Pancreas (tissue), 10 donors: ENCODE results near the gene CFAP74. TPM values are rescaled to one million over a fixed set of nuclear protein-coding genes. Genes with fewer than 3 reads are reported as not detected.
A peak's percentile ranks its signal among the peaks of the same experiment; 100 is the strongest.

Experiments
- ATAC-seq, 4 donors: fragments of 200-7000 bp; cut with Tn5 transposase; one replicate each; pipeline versions ENCODE4 v1.8.0 to v1.9.1; 2020; ENCODE audit warnings: mild to moderate bottlenecking in 4 of 4, moderate library complexity in 4 of 4
- DNase-seq, 6 donors: peaks; one replicate each; pipeline ENCODE4 v3.0.0-alpha.2; 2020
- FAIRE-seq: peaks from 2 replicates; lab custom pipeline; 2012; peaks lifted over from hg19 to GRCh38; lab: Jason Lieb, UNC
- H3K27ac ChIP-seq, 4 donors: fragments of 200-600 bp; sonication (generic); 1 replicate in 3 of 4; 2 replicates in 1 of 4; pipeline versions ENCODE4 v1.5.0 to v1.8.0; 2020
- H3K27me3 ChIP-seq, 4 donors: fragments of 200-600 bp; one replicate each; pipeline ENCODE4 v1.8.0; 2021
- H3K36me3 ChIP-seq, 3 donors: fragments of 200-600 bp; sonication (generic) in 1 of 3; one replicate each; pipeline versions ENCODE4 v1.5.0 to v1.8.0; 2020 to 2021
- H3K4me1 ChIP-seq, 3 donors: fragments of 200-600 bp; one replicate each; pipeline ENCODE4 v1.8.0; 2021
- H3K4me3 ChIP-seq, 4 donors: fragments of 200-600 bp; sonication (generic) in 2 of 4; one replicate each; pipeline versions ENCODE4 v1.5.0 to v1.8.0; 2020 to 2021
- H3K9me3 ChIP-seq, 4 donors: fragments of 200-600 bp; one replicate each; pipeline ENCODE4 v1.8.0; 2021
- WGBS, 2 donors: extraction: QIAGEN DNeasy Blood & Tissue Kit; methylation state at CpG; one replicate each; pipeline ENCODE4 v1.1.7; 2013; 5-methylcytosine and 5-hydroxymethylcytosine counted together
- intact Hi-C, 3 donors: fragments of 100-400 bp; cut with DNase I; formaldehyde crosslinking; loops; one replicate each; pipeline versions ENCODE4 v1.11.1 to v1.14.2; 2022
- polyA plus RNA-seq, 2 donors: library from polyadenylated mRNA; stranded (reverse); fragments of 200-250 nt; gene quantifications; one replicate each; pipeline ENCODE4 v1.2.3, GENCODE V29; 2013
- total RNA-seq, 6 donors: library from RNA; stranded (reverse); fragmentation: NEBNext Ultra II Directional in 4 of 6; extraction: Animal tissue kit (Norgen Biotek cat#: 25700) in 4 of 6; gene quantifications; one replicate each; pipeline versions ENCODE4 v1.2.1 to v1.2.4, GENCODE V29; 2021 to 2023
- TF ChIP-seq, protein P1 (sequence below), 4 donors: fragments of 200-600 bp; sonication (generic) in 3 of 4; IDR thresholded peaks; one replicate each; pipeline versions ENCODE4 v1.5.0 to v1.8.0; 2021; ENCODE audit warnings: antibody characterized with exemption in 4 of 4
- donor health status: healthy with polysubstance abuse.
- donor health status: DM: no; HTN: no; CAD: no; lungs with moderate emphysema.
- donor health status: DM: no; HTN: no; CAD: no.
- donor health status: control.
- donor health status: control.
- donor health status: Bipolar disorder and iron deficiency.
- donor health status: DM: yes; HTN: yes; CAD: no.
- donor health status: DM: no; HTN: no; CAD: no.
- donor health status: DM: no; HTN: no; CAD: no.
- donor health status: DM: yes; HTN: yes; CAD: no.

Gene CFAP74
- total and polyA plus RNA-seq, 8 donors: 0.08 to 0.16 TPM; not detected in 6

DNA sequence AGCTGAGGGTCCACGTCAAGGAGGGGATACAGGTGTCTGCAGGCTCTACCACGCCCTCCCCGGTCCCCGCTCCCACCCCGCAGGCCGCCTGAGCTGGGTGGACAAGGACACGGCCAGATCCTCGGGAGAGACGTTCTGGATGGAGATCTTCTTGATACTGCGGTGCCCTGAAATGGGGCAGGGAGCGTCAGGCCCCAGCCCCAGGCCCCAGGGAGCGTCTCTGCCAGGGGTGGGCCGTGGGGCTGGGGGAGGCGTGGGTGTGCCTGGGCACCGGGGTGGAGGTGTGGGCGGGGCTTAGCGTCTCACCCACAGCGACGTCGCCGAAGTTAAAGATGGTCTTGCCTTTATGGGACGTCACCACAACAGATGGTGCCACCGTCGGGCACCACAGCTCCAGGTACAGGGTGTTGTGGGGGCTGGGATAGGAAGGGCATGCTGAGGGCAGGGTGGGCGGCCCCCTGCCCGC lies 77.2 kb downstream of the CFAP74 start:
- intact Hi-C loops: no loop called here
- Histone ChIP-seq H3K27ac (no peak overlapping the region), H3K4me1 (peaks cover 0 to 7% (median 0%) of the 10 kb centered on the region in 3 donors), H3K36me3 (no peaks in the 10 kb centered on the region), H3K4me3 (no peak overlapping the region), H3K9me3 (no peaks in the 10 kb centered on the region), H3K27me3 (no peaks in the 10 kb centered on the region)
- FAIRE-seq (no peak), ATAC-seq (no peak), DNase-seq (peak in 3 of 6 donors; percentile 18 to 70 (median 45))
- WGBS, 2 donors: 75 to 77% methylated on average over 26 of the region's 26 CpGs
- TF ChIP-seq, protein P1, sequence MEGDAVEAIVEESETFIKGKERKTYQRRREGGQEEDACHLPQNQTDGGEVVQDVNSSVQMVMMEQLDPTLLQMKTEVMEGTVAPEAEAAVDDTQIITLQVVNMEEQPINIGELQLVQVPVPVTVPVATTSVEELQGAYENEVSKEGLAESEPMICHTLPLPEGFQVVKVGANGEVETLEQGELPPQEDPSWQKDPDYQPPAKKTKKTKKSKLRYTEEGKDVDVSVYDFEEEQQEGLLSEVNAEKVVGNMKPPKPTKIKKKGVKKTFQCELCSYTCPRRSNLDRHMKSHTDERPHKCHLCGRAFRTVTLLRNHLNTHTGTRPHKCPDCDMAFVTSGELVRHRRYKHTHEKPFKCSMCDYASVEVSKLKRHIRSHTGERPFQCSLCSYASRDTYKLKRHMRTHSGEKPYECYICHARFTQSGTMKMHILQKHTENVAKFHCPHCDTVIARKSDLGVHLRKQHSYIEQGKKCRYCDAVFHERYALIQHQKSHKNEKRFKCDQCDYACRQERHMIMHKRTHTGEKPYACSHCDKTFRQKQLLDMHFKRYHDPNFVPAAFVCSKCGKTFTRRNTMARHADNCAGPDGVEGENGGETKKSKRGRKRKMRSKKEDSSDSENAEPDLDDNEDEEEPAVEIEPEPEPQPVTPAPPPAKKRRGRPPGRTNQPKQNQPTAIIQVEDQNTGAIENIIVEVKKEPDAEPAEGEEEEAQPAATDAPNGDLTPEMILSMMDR (IDR thresholded peaks at IDR 0.05): no peak

- H3K27me3 ChIP-seq: no peaks in the 10 kb centered on the region
- no peak overlapping the region for H3K4me3 ChIP-seq
- FAIRE-seq (no peak), ATAC-seq (no peak), DNase-seq (peak in 4 of 6 donors; percentile 19 to 63 (median 46))
- TF ChIP-seq, protein P1 (IDR thresholded peaks at IDR 0.05): no peak
- no peaks in the 10 kb centered on the region for H3K36me3 ChIP-seq
- no peaks in the 10 kb centered on the region for H3K9me3 ChIP-seq
- intact Hi-C loops: no loop called here
- 81 to 88% methylated on average over 25 to 27 of the region's 27 CpGs for WGBS, 2 donors
- H3K27ac ChIP-seq: no peak overlapping the region
- H3K4me1 ChIP-seq: peaks cover 0 to 7% (median 0%) of the 10 kb centered on the region in 3 donors
These were observed 77.9 kb downstream of the CFAP74 start for GRCh38 chr1:1925437-1926345.

DNA sequence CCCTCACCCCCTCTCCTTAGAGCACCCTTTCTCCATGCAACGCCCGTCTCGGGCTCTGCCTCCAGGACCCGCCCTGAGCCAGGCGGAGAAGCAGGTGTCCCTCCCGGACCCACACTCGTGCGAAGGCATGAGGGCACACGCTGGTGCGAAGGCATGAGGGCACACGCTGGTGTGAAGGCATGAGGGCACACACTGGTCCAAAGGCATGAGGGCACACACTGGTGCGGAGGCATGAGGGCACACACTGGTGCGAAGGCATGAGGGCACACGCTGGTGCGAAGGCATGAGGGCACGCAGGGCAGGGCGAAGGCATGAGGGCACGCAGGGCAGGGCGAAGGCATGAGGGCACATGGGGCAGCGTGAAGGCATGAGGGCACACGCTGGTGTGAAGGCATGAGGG lies 78.7 kb downstream of the CFAP74 start:
- Histone ChIP-seq H3K4me1 (peaks cover 0 to 7% (median 0%) of the 10 kb centered on the region in 3 donors), H3K4me3 (no peak overlapping the region), H3K27me3 (no peaks in the 10 kb centered on the region), H3K9me3 (no peaks in the 10 kb centered on the region), H3K27ac (no peak overlapping the region), H3K36me3 (no peaks in the 10 kb centered on the region)
- TF ChIP-seq, protein P1 (IDR thresholded peaks at IDR 0.05): no peak
- intact Hi-C loops: no loop called here
- DNase-seq: peak in 2 of 6 donors; percentile 40 to 69
- no peak for FAIRE-seq
- 91 to 94% methylated on average over 21 of the region's 21 CpGs for WGBS, 2 donors
- ATAC-seq: no peak

GRCh38 chr1:1924386-1924785 lies 79.2 kb downstream of the CFAP74 start:
- H3K36me3 ChIP-seq: no peaks in the 10 kb centered on the region
- WGBS, 2 donors: 41 to 43% methylated on average over 16 to 18 of the region's 18 CpGs
- intact Hi-C loops: no loop called here
- TF ChIP-seq, protein P1 (IDR thresholded peaks at IDR 0.05): no peak
- H3K27ac ChIP-seq: no peak overlapping the region
- H3K4me3 ChIP-seq: no peak overlapping the region
- no peaks in the 10 kb centered on the region for H3K27me3 ChIP-seq
- no peak for FAIRE-seq
- peaks cover 0 to 7% (median 0%) of the 10 kb centered on the region in 3 donors for H3K4me1 ChIP-seq
- no peak for ATAC-seq
- DNase-seq: peak in 3 of 6 donors; percentile 24 to 71 (median 57)
- no peaks in the 10 kb centered on the region for H3K9me3 ChIP-seq
